Superior temporal gyrus (tissue), 1 donor: ENCODE data around the gene HCFC1.

Source experiments
- DNase-seq: peaks from one replicate; pipeline ENCODE4 v3.0.0-alpha.2; 2016; ENCODE audit errors: extremely low spot score

The HCFC1 gene

DNA sequence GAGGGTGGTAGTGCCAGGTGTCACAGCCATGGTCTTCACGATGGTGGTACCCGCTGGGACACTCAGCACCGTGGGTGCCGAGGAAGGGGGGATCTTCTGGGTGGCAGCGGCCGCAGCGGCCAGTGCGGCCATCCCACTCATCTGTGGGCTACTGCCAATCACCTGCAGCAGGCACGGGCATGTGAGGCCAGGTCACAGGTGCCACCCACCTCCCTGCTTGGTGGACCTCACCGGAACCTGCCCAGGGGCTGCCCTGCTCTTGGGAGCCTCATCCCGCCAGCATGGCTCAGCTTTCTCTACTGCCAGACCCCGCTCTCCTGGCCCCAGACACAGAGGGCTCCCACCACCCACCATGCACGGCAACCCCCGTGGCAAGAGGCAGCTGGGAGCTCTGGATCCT, 13.0 kb downstream of the HCFC1 start:
- no peak for DNase-seq

DNA sequence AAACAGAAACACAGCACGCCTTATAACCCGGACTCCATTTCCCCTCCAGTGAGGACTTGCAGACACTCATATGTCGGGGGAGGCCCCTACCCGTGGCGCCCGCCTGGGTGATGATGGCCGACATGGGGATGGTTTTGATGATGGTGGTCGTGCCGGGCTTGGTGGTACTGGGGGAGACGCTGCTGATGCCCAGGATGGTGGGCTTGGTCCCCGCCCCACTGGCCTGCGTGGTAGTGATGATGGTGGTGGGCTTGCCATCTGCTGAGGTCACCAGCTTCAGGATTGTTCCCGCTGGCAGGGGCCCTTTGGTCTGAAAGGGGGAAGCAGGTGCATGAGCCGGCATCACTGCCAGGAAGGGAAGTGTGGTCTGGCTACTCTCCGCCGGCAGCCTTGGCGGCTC, 14.4 kb downstream of the HCFC1 start:
- DNase-seq = no peak

DNA sequence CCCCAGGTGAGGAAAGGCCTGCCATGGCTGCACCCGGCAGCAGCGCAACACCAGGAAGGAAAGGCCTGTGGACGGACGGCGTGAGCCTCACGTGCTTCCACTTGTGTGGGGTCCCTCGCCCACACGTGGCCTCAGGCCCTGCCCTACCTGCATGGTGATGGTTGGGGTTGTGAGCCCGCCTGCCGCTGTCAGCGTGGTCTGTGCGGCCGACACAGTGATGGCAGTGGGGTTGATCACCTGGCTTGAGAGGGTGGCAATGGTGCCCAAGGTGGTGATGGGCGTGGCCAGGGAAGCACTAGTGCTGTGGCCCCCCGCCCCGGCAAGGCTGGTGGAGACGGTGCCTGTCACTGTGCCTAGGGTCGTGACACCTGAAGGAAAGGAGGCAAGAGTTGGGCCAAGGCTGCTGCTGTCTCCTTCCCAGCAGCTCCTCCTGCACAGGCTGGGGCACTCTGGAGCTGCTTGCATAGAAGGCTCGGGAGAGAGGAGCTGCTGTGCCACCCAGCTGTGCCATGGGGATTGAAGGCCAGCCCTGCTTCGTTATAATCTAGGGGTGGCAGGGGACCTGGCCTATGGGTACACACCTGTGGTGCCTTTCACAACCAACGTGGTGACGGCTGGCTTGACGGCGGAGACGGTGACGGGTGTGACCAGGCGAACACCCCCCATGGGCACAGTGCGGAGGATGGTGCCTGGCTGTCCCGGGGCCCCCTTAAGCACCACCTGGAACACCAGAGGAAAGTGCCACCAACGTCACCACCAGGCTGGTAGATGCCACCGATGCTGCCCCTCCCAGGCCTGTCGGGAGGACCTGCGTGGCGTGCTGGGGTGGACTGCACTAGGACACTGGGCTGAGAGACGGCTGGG, 15.3 kb downstream of the HCFC1 start:
- no peak for DNase-seq

DNA sequence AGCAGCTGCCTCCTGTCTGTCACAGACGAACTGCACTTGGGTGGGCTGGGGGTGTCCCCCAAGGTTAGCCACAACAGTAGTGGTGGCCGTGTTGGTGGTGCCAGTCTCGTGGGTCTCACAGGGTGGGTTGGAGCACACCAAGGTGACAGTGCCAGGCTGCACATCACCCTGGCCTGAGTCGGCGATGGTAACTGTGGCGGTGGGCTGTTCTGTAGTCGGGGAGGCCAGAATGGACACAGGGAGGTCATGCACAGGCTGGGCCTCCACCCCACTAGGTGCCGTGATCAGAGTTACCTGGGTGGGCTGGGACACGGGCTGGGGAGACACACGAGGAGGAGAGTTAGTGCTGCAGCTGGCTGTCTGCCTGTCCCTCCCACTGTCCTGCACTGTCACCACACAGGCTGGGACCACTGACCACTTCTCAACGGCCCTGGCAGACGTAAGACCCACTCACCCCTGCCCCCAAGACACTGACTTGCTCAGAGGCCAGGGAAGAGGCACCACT, 16.3 kb downstream of the HCFC1 start:
- no peak for DNase-seq

DNA sequence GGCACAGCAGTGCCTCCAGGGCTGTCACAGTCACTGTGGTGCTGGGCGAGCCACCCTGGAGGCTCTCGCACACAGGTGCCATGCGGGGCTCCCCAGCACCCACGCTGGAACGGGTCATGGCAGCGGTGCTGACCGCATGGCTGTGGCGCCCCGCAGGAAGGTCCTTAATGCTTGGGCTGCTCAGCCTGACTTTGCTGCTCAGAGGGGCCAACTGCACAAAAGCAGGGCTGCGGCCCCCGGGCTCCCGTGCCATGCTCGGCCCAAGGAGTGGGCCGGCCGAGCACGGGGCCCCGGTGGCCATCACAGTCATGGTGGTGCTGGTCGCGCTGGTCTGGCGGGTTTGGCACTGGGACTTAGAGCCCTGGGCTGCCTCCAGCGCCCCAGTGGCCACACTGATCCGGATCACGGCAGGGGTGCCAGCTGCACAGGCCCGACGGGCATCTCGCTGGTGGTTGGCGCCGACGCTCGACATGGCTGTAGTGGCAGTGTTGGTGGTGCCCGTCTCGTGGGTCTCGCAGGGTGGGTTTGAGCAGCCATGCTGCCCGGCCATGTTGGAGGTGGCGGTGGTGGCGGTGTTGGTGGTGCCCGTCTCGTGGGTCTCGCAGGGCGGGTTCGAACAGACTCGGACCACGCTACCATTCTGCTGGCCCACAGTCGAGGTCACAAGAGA, 16.9 kb downstream of the HCFC1 start:
- DNase-seq = no peak

DNA sequence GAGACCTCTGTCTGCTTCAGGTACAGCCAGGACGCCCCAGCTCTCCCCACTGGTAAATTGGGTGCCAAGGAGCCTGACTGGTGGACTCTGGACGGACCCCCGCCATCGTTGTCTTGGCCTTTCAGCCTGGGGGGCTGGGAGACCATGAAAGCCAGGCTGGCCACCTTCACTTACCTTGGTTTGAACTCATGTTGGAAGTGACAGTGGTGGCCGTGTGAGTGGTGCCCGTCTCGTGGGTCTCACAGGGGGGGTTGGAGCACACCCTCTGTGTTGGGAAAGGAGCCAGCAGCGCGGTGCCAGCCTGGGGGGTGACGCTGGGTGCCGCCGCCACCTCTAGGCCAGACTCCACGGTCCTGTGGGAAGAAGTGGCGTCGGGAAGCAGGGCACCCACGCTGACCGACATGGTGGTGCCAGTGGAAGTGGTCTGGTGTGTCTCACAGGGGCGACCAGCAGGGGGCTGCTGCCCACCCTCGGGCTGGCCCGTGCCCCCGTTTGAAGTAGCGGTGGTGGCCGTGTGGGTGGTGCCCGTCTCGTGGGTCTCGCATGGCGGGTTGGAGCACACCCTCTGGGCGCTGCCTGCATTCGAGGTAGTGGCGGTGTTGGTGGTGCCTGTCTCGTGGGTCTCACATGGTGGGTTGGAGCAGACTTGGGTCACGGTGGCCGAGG, 17.6 kb downstream of the HCFC1 start:
- no peak for DNase-seq

DNA sequence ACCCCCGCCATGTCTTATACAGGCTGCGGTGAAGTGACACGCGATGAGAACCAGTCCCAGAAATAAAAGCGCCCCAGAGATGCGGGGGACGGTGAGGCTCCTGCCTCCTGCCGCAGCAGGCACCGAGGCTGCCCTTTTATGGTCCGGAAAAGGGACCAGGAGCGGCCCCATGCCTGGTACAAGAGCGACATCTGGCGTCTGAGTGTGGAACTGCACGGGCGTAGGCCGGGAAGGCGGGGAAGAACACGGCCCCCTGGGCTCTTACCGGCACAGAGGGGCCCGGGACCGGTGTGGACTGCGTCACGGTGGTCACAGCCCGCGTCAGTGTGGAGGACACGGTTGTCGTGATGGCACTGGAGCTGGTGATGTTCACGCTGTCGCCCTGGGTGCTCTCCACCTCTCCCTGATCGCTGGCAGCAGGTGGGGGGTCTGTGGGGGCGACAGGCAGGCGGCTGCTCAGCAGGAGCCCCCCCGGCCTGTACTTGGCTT, 18.2 kb downstream of the HCFC1 start:
- DNase-seq = peak; percentile 71

DNA sequence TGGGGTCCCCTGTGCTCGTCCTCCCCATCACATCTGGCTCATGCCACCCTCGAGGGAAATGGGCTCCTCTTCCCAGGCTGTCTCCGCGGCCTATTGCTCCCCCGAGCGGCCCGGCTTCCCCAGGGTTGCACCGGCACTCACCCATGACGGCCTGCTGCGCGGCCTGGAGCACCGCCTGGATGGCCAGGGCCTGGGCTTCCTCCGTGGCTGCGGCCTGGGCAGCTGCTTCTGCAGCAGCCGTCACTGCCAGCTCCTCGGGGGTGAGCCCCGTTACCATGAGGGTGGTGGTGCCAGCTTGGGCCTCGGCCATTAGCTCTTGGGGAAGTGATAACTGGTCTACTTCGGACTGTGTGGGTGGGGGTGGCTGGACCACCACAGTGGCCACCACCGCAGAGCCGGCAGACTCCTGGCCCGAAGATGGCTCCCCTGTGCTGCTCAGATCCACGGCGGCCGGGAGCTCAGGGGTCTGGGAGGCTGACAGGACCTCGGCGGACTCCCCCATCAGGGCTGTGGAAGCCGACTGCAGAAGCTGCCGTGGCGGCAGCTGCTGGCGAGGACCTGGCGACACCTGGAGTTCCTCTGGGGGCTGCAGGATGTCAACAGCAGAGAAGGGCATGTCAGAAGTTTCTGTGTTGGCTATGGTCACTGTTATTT, 19.1 kb downstream of the HCFC1 start:
- no peak for DNase-seq

DNA sequence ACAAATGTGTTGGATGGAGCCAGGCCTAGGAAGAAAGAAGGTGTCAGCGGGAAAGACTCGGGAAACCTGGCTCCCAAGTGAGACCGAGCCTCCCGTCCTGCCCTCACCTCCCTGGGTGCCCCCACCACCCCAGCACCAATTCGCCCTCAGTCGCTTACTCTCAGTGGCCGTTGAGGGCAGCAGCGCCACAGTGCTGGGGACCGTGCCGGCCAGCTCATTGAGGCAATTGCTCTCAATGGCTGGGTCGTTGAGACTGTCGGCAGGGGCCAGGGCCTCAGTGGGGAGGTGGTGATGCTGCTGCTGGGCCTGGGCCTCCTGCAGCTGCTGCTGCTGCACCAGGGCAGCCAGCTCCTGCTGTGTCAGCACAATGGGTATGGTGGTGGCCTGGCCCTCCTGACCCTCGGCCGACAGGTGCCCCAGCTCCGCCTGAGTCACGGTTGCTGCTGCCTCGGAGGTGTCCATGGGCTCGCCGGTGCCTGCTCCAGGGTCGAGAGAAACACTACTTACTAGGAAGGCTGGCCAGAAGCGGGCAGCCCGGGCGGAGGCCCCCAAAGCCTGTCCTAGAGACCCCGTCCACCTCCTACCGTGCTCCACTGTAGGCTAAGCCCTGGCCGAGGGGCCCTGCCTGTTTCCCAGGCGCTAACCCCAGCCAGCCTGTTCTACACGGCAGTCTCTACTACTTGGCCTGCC, 19.8 kb downstream of the HCFC1 start:
- DNase-seq = no peak

DNA sequence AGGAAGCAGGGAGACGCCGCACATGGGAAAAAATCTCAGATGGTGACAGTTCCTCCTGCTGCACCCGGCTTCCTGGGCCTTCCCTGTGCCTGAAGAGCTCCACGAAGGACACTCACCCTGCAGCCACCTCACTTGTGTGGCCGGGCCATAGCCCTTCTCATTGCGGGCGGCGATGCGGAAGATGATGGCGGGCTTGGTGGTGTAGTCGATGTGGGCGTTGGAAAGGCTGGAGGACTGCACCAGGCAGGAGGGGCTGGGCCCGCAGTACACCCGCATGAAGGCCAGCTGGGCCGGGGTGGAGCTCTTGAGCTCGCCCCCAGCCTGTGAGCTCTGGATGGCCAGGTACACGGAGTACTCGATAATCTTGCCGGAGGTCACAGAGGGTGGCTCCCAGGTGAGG, 21.5 kb downstream of the HCFC1 start:
- DNase-seq = no peak

DNA sequence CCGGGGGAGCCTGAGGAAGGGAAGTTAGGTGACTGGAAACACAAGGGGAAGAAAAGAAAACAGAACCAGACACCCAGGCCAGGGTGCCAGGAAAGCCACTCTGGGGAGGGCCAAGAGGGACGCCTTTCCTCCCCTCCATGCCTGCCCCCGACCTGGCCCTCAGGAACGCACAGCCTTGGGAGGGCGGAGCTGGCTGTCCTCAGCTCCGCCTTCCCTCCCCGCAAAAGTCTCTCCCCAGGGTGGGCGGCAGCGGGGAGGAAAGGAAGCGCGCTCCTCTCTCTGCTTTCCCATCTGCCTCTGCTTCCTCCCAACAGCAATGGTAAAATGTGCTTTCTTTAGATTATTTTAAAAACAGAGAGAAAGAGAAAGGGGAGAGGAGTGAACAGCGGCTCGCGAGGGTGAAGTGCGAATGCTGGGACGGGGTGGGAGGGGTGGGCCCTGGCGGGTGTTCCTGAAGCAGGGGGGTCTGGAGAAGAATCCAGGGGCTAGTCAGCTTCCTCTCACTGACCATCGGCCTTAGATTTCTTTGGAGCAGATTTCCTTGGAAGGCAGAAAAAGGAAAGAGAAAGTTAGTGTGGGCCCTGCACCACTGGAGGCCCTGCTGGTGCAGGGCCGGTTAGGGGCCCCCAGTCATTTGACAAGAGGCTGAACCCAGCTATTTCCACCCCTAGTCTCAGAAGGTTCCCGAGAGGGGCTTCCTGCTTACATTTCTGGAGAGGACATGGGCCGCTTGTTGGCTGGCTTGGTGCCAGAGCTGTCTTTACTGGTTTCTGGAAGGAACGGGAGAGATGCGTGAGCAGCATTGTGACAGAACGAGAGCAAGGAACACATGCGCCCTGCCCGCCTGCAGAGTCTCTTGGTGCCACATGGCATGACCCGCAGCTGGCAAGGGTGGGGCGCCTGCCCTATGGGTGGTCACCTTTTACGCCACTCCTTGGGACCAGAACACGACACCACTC, 22.5 kb downstream of the HCFC1 start:
- no peak for DNase-seq

DNA sequence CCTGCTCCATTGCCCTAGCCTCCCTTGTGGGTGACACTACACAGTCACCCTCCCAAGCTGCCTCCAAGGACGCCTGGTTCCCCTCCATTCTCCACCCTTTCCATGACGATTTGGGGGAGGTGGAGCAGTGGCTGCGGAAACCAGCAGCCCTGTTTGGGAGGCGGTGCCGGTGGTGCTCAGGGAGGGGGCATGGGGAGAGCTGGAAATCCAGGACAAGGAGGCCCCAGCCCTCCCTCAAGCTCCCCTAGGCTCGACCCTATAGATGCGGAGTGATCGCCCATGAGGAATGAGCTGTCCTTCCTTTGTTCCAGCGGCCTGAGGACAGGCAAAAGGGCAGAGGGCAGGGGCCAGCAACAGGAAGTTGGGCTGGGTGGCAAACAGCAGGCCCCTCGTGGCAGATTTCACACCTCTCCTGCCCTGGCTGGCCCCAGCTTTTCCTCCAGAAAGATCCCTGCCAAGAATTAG, 23.6 kb downstream of the HCFC1 start:
- DNase-seq = no peak

DNA sequence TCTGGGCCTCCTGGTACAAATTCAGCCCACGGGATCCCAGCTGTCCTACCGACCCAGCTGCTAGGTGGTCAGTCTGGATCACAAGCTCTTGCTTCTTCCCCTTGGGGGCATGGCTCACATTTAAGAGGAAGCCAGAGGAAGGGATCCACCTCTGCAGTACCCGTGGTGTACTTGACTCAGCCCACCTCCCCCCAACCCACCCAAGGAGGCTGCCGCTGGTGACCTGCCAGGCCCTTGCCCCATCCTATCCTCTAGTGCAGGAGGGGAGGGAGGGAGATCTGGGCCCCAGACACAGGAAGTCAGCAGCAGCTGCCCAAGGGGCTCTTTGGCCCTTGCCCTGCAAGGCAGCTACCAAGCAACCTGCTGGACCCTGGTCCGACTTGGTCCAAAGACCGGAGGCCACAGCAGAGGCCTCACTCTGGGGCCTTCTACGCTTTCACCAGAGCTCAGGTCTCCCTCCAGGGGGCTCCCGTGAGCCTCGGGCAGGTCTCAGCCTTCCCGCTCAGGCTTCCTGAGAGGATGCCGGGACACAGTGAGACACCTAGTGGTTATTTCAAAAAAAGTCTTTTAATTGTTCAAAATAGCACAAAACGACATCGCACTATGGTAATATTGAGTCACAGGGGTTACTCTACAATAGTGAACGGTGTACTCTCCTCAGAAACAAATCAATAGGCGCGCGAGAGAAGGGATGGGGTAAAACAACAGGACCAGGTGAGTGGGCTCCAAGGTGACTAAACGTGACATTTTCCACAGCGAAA, 24.4 kb downstream of the HCFC1 start:
- DNase-seq = peak; percentile 68

DNA sequence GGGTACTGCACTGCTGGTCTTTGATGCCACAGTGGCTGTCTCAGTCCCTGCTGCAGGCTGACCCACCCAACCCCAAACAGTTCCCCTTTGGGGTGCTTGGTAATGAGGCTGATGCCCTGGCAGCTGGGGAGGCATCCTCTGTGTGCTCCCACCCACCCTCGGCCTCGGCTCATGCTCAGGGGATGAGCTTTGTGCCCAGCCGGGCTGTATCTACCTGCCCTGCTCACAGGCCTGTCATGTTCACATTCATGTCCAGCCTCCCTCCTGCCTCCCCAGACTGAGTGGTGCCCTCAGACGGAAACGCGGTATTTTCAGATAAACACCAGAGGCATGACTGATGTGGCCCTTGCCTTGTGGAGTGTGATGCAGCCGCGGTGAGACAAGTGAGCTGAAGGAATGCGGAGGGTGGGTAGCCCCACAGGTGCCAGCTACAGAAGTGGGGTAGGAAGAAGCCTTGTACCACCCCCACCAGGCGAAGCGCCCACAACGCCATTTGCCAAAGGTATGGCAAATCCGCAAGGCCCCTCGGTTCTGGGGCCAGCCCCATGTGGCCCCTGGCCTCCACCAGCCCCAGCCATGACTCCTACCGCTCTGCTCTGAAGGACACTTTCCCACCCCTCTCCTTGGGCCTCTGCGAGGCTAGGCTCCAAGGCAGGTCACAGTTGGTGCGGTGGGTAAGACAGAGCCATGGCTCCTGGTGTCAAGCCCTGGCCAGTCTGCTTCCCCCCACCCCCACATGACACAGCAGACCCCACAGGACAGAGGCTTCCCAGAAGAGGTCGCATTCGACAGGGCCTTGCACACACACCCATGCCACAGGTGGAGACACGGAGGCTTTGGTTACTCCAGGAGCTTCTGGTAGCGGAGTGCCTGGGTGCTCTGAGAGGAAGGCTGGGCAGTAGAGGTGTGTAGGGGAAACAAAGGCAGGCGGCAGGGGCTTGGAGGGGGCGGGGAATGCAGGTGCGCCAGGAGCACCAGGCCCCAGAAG, 25.4 kb downstream of the HCFC1 start:
- no peak for DNase-seq

DNA sequence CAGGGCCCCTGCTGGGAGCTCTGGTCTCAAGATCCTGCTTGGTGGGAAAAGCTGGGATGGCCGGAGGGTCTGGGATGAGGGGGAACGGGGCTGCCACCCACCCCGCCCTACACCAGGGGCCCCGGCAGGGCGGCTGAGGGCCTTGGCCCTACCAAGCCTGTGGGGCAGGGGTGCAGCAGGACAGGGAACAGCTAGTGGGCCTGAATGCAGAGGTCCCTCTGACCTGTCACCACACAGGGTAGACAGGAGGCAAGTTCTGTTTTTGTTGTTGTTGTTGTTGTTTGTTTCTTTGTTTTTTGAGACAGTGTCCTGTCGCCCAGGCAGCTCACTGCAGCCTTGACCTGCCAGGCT, 26.8 kb downstream of the HCFC1 start:
- DNase-seq = no peak

DNA sequence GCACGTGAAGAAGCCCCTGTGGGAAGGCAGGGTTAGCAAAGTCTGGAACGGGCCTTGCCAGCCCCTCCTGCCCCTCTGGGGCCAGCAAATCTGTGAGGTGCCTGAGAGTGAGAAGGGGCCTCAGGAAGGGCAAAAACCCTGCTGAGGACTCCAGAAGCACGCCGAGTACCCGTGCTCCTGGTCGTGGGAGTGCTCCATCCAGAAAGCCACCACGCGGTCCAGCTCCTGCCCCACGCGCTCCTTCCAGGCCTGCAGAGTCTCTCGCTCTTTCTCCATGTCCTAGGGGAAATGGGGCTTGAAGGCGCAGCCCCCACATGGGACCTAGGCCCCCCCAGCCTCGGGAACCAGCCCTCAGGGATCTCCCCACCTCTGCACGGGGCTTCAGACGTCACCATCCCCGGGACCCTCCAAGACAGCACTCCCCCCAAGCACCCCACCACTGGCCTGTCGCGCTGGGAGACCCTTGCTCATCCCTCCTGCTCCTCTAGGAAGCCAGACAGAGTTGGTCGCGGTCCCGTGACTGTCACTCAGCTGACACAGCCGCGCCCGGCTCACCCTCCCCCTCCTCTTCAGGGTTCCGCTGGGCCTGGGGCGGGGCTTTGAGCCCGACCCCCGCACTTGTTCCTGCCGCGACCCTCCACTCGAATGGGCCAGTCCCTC, 27.3 kb downstream of the HCFC1 start, which contains the start of gene RENBP:
Gene RENBP, minus strand, starts transcription at position 504 of the 660 bp plus-strand sequence. Its CDS starts 33 bp downstream, at position 471.
- no peak for DNase-seq
